Activated CD8-positive, alpha-beta memory T cell treated with anti-CD3 and anti-CD28 coated beads for 48 hours (primary cell): ENCODE results near the gene SLC16A4.

ENCODE experiments used
- DNase-seq, 3 experiments: peaks; one replicate each; pipeline ENCODE4 v3.0.0-alpha.2; 2020; ENCODE audit warnings: low read depth in 2 of 3, low spot score in 2 of 3

Gene SLC16A4

GRCh38 chr1:110335265-110335664 lies 55.6 kb downstream of the SLC16A4 start:
- DNase-seq, result no peak

- DNase-seq, result no peak
Observed at GRCh38 chr1:110328700-110329099, 62.1 kb downstream of the SLC16A4 start.

- no peak for DNase-seq
Observed at GRCh38 chr1:110328274-110328673, 62.6 kb downstream of the SLC16A4 start.

- no peak for DNase-seq
Observed at GRCh38 chr1:110326826-110327225, 64.0 kb downstream of the SLC16A4 start.

- DNase-seq, result no peak
Observed at GRCh38 chr1:110324667-110325066, 66.2 kb downstream of the SLC16A4 start.

GRCh38 chr1:110321846-110322245 lies 69.0 kb downstream of the SLC16A4 start:
- no peak for DNase-seq

GRCh38 chr1:110321045-110321444 lies 69.8 kb downstream of the SLC16A4 start:
- DNase-seq, result no peak

- DNase-seq, result no peak
Observed at GRCh38 chr1:110320168-110320518, 70.7 kb downstream of the SLC16A4 start.

- DNase-seq, result no peak
Observed at GRCh38 chr1:110319332-110320167, 71.3 kb downstream of the SLC16A4 start.

- DNase-seq, result no peak
Observed at GRCh38 chr1:110318046-110318445, 72.8 kb downstream of the SLC16A4 start.

- no peak for DNase-seq
Observed at GRCh38 chr1:110316735-110317134, 74.1 kb downstream of the SLC16A4 start.
